Medulla oblongata (tissue), 1 donor: ENCODE measurements around the gene AGT.

Experiments
- DNase-seq: peaks from one replicate; pipeline ENCODE4 v3.0.0-alpha.2; 2015; ENCODE audit errors: extremely low spot score

The AGT gene

GRCh38 chr1:230713915-230714764 lies at the start of gene AGT:
TSS of gene AGT (minus strand) at chr1:230714122. CDS start at chr1:230710823, 3,299 bp downstream.
- DNase-seq, result peak; percentile 92

- no peak for DNase-seq
Observed at GRCh38 chr1:230761443-230762167, 47.7 kb upstream of the AGT start.

GRCh38 chr1:230760360-230760827 lies 46.5 kb upstream of the AGT start:
- no peak for DNase-seq

GRCh38 chr1:230759369-230760065 lies 45.6 kb upstream of the AGT start:
- no peak for DNase-seq

GRCh38 chr1:230758709-230759368 lies 44.9 kb upstream of the AGT start:
- DNase-seq, result no peak

- no peak for DNase-seq
Observed at GRCh38 chr1:230757856-230758708, 44.2 kb upstream of the AGT start.

GRCh38 chr1:230754796-230755195 lies 40.9 kb upstream of the AGT start:
- no peak for DNase-seq

GRCh38 chr1:230753586-230754251 lies 39.8 kb upstream of the AGT start:
- DNase-seq, result no peak

GRCh38 chr1:230753191-230753585 lies 39.3 kb upstream of the AGT start:
- DNase-seq, result peak; percentile 24

- peak; percentile 84 for DNase-seq
Observed at GRCh38 chr1:230752407-230752806, 38.5 kb upstream of the AGT start.

- no peak for DNase-seq
Observed at GRCh38 chr1:230750986-230751625, 37.2 kb upstream of the AGT start.

GRCh38 chr1:230750576-230750975 lies 36.7 kb upstream of the AGT start:
- no peak for DNase-seq

- DNase-seq, result no peak
Observed at GRCh38 chr1:230749635-230750034, 35.7 kb upstream of the AGT start.

- DNase-seq, result no peak
Observed at GRCh38 chr1:230749150-230749549, 35.2 kb upstream of the AGT start.

- DNase-seq, result no peak
Observed at GRCh38 chr1:230747890-230748800, 34.2 kb upstream of the AGT start.

GRCh38 chr1:230747127-230747730 lies 33.3 kb upstream of the AGT start, which contains the start of gene CAPN9:
TSS of gene CAPN9 (plus strand) at chr1:230747388. CDS start at chr1:230747497, 109 bp downstream.
- DNase-seq, result no peak

- DNase-seq, result no peak
Observed at GRCh38 chr1:230746617-230747016, 32.7 kb upstream of the AGT start.

- DNase-seq, result no peak
Observed at GRCh38 chr1:230745071-230745470, 31.1 kb upstream of the AGT start.
